ENCODE data around the gene TTC23L.
"Not testable (repeated sequence)": the region's sequence is repeated elsewhere in the genome, so short reads cannot be mapped to it uniquely, and the experiment has no call there.

Gene TTC23L

GRCh38 chr5:34915856-34916192 is 76.9 kb downstream of the TTC23L start:
- WGBS, 2 experiments = 0 to 1% methylated on average over 20 of the region's 20 CpGs
- peaks cover 6% of the 10 kb centered on the region for H3K4me1 ChIP-seq (ENCODE audit: control insufficient read depth, insufficient read depth, low read length)
- no peaks in the 10 kb centered on the region for H3K27me3 ChIP-seq (ENCODE audit: control insufficient read depth, insufficient read depth, low read length, poor library complexity, severe bottlenecking)
- peak overlapping the region; percentile 98 for H3K4me3 ChIP-seq (ENCODE audit: insufficient read depth, low read depth, low read length)
- peaks cover 19% of the 10 kb centered on the region for H3K36me3 ChIP-seq (ENCODE audit: control insufficient read depth, insufficient read depth, low read length)
- no peaks in the 10 kb centered on the region for H3K9me3 ChIP-seq (ENCODE audit: control insufficient read depth, low read length)
- H3K27ac ChIP-seq (ENCODE audit: insufficient read depth, low read depth, low read length, poor library complexity, severe bottlenecking) = peak overlapping the region; percentile 89

GRCh38 chr5:34916518-34916917 is 77.6 kb downstream of the TTC23L start:
- no peak overlapping the region for H3K27ac ChIP-seq (ENCODE audit: insufficient read depth, low read depth, low read length, poor library complexity, severe bottlenecking)
- peak overlapping the region; percentile 98 for H3K4me3 ChIP-seq (ENCODE audit: insufficient read depth, low read depth, low read length)
- H3K27me3 ChIP-seq (ENCODE audit: control insufficient read depth, insufficient read depth, low read length, poor library complexity, severe bottlenecking) = no peaks in the 10 kb centered on the region
- H3K4me1 ChIP-seq (ENCODE audit: control insufficient read depth, insufficient read depth, low read length) = peaks cover 6% of the 10 kb centered on the region
- H3K9me3 ChIP-seq (ENCODE audit: control insufficient read depth, low read length) = no peaks in the 10 kb centered on the region
- H3K36me3 ChIP-seq (ENCODE audit: control insufficient read depth, insufficient read depth, low read length) = peaks cover 20% of the 10 kb centered on the region
- 17 to 21% methylated on average over 6 of the region's 6 CpGs for WGBS, 2 experiments

GRCh38 chr5:34918025-34918424 is 79.1 kb downstream of the TTC23L start:
- no peaks in the 10 kb centered on the region for H3K9me3 ChIP-seq (ENCODE audit: control insufficient read depth, low read length)
- H3K27ac ChIP-seq (ENCODE audit: insufficient read depth, low read depth, low read length, poor library complexity, severe bottlenecking) = no peak overlapping the region
- H3K4me3 ChIP-seq (ENCODE audit: insufficient read depth, low read depth, low read length) = no peak overlapping the region
- peaks cover 19% of the 10 kb centered on the region for H3K36me3 ChIP-seq (ENCODE audit: control insufficient read depth, insufficient read depth, low read length)
- H3K4me1 ChIP-seq (ENCODE audit: control insufficient read depth, insufficient read depth, low read length) = peaks cover 6% of the 10 kb centered on the region
- no peaks in the 10 kb centered on the region for H3K27me3 ChIP-seq (ENCODE audit: control insufficient read depth, insufficient read depth, low read length, poor library complexity, severe bottlenecking)
- WGBS, 2 experiments = 93 to 94% methylated on average over 3 to 4 of the region's 4 CpGs

- peaks cover 27% of the 10 kb centered on the region for H3K36me3 ChIP-seq (ENCODE audit: control insufficient read depth, insufficient read depth, low read length)
- 85 to 96% methylated on average over 3 to 4 of the region's 4 CpGs for WGBS, 2 experiments
- H3K27me3 ChIP-seq (ENCODE audit: control insufficient read depth, insufficient read depth, low read length, poor library complexity, severe bottlenecking) = no peaks in the 10 kb centered on the region
- H3K27ac ChIP-seq (ENCODE audit: insufficient read depth, low read depth, low read length, poor library complexity, severe bottlenecking) = no peak overlapping the region
- H3K4me1 ChIP-seq (ENCODE audit: control insufficient read depth, insufficient read depth, low read length) = peaks cover 6% of the 10 kb centered on the region
- no peaks in the 10 kb centered on the region for H3K9me3 ChIP-seq (ENCODE audit: control insufficient read depth, low read length)
- H3K4me3 ChIP-seq (ENCODE audit: insufficient read depth, low read depth, low read length) = no peak overlapping the region
Measured at GRCh38 chr5:34919077-34919476, 80.1 kb downstream of the TTC23L start.

GRCh38 chr5:34923256-34923655 is 84.3 kb downstream of the TTC23L start:
- H3K27me3 ChIP-seq (ENCODE audit: control insufficient read depth, insufficient read depth, low read length, poor library complexity, severe bottlenecking); H3K27ac ChIP-seq (ENCODE audit: insufficient read depth, low read depth, low read length, poor library complexity, severe bottlenecking); H3K4me1 ChIP-seq (ENCODE audit: control insufficient read depth, insufficient read depth, low read length); H3K9me3 ChIP-seq (ENCODE audit: control insufficient read depth, low read length); H3K4me3 ChIP-seq (ENCODE audit: insufficient read depth, low read depth, low read length): not testable (repeated sequence)
- H3K36me3 ChIP-seq (ENCODE audit: control insufficient read depth, insufficient read depth, low read length) = peaks cover 36% of the 10 kb centered on the region
- WGBS, 2 experiments = 92% methylated on average over 9 of the region's 9 CpGs

- Histone ChIP-seq H3K36me3 (ENCODE audit: control insufficient read depth, insufficient read depth, low read length) (peaks cover 36% of the 10 kb centered on the region), H3K27me3 (ENCODE audit: control insufficient read depth, insufficient read depth, low read length, poor library complexity, severe bottlenecking) (no peaks in the 10 kb centered on the region), H3K4me1 (ENCODE audit: control insufficient read depth, insufficient read depth, low read length) (no peaks in the 10 kb centered on the region), H3K4me3 (ENCODE audit: insufficient read depth, low read depth, low read length) (no peak overlapping the region), H3K27ac (ENCODE audit: insufficient read depth, low read depth, low read length, poor library complexity, severe bottlenecking) (no peak overlapping the region), H3K9me3 (ENCODE audit: control insufficient read depth, low read length) (no peaks in the 10 kb centered on the region)
- 90 to 94% methylated on average over 2 of the region's 3 CpGs for WGBS, 2 experiments
Measured at GRCh38 chr5:34923694-34924461, 84.9 kb downstream of the TTC23L start.

GRCh38 chr5:34924462-34924765 is 85.5 kb downstream of the TTC23L start:
- H3K4me3 ChIP-seq (ENCODE audit: insufficient read depth, low read depth, low read length) = no peak overlapping the region
- H3K36me3 ChIP-seq (ENCODE audit: control insufficient read depth, insufficient read depth, low read length) = peaks cover 36% of the 10 kb centered on the region
- H3K9me3 ChIP-seq (ENCODE audit: control insufficient read depth, low read length) = no peaks in the 10 kb centered on the region
- no peak overlapping the region for H3K27ac ChIP-seq (ENCODE audit: insufficient read depth, low read depth, low read length, poor library complexity, severe bottlenecking)
- H3K27me3 ChIP-seq (ENCODE audit: control insufficient read depth, insufficient read depth, low read length, poor library complexity, severe bottlenecking) = no peaks in the 10 kb centered on the region
- H3K4me1 ChIP-seq (ENCODE audit: control insufficient read depth, insufficient read depth, low read length) = no peaks in the 10 kb centered on the region

- H3K4me1 ChIP-seq (ENCODE audit: control insufficient read depth, insufficient read depth, low read length) = peaks cover 5% of the 10 kb centered on the region
- no peak overlapping the region for H3K4me3 ChIP-seq (ENCODE audit: insufficient read depth, low read depth, low read length)
- no peak overlapping the region for H3K27ac ChIP-seq (ENCODE audit: insufficient read depth, low read depth, low read length, poor library complexity, severe bottlenecking)
- H3K27me3 ChIP-seq (ENCODE audit: control insufficient read depth, insufficient read depth, low read length, poor library complexity, severe bottlenecking) = no peaks in the 10 kb centered on the region
- WGBS, 2 experiments = 89 to 100% methylated on average over 1 of the region's 3 CpGs
- H3K36me3 ChIP-seq (ENCODE audit: control insufficient read depth, insufficient read depth, low read length) = peaks cover 25% of the 10 kb centered on the region
- no peaks in the 10 kb centered on the region for H3K9me3 ChIP-seq (ENCODE audit: control insufficient read depth, low read length)
Measured at GRCh38 chr5:34926318-34926888, 87.4 kb downstream of the TTC23L start.

GRCh38 chr5:34927785-34928184 is 88.8 kb downstream of the TTC23L start:
- WGBS, 2 experiments = 82 to 83% methylated on average over 5 of the region's 5 CpGs
- no peak overlapping the region for H3K27ac ChIP-seq (ENCODE audit: insufficient read depth, low read depth, low read length, poor library complexity, severe bottlenecking)
- no peaks in the 10 kb centered on the region for H3K27me3 ChIP-seq (ENCODE audit: control insufficient read depth, insufficient read depth, low read length, poor library complexity, severe bottlenecking)
- peaks cover 19% of the 10 kb centered on the region for H3K36me3 ChIP-seq (ENCODE audit: control insufficient read depth, insufficient read depth, low read length)
- H3K4me3 ChIP-seq (ENCODE audit: insufficient read depth, low read depth, low read length) = no peak overlapping the region
- H3K4me1 ChIP-seq (ENCODE audit: control insufficient read depth, insufficient read depth, low read length) = peaks cover 5% of the 10 kb centered on the region
- H3K9me3 ChIP-seq (ENCODE audit: control insufficient read depth, low read length) = no peaks in the 10 kb centered on the region

- 92 to 95% methylated on average over 2 to 5 of the region's 5 CpGs for WGBS, 2 experiments
- Histone ChIP-seq H3K36me3 (ENCODE audit: control insufficient read depth, insufficient read depth, low read length) (peaks cover 15% of the 10 kb centered on the region), H3K4me3 (ENCODE audit: insufficient read depth, low read depth, low read length) (no peak overlapping the region), H3K9me3 (ENCODE audit: control insufficient read depth, low read length) (no peaks in the 10 kb centered on the region), H3K27ac (ENCODE audit: insufficient read depth, low read depth, low read length, poor library complexity, severe bottlenecking) (no peak overlapping the region), H3K27me3 (ENCODE audit: control insufficient read depth, insufficient read depth, low read length, poor library complexity, severe bottlenecking) (no peaks in the 10 kb centered on the region), H3K4me1 (ENCODE audit: control insufficient read depth, insufficient read depth, low read length) (peaks cover 5% of the 10 kb centered on the region)
Measured at GRCh38 chr5:34928267-34928666, 89.3 kb downstream of the TTC23L start.

Data from ectodermal cell (in vitro differentiated cells).